IMR-90 (cell line): ENCODE data around the gene MYO9A.

Experiments used
- CHD1 ChIP-seq: IDR thresholded peaks from 2 replicates; pipeline ENCODE4 v1.6.1; 2012; ENCODE audit warnings: low read depth, low read length, improper control_type of control experiment
- NFE2L2 ChIP-seq: fragments of 150-350 bp; IDR thresholded peaks from 2 replicates; pipeline ENCODE4 v1.6.1; 2016; ENCODE audit warnings: low read depth, mild to moderate bottlenecking, low read length
- TF ChIP-seq, protein P1 (sequence below): conservative IDR thresholded peaks from 2 replicates; pipeline ENCODE4 v1.5.1; 2012; ENCODE audit warnings: mild to moderate bottlenecking, low read depth, low read length, improper control_type of control experiment

DNA sequence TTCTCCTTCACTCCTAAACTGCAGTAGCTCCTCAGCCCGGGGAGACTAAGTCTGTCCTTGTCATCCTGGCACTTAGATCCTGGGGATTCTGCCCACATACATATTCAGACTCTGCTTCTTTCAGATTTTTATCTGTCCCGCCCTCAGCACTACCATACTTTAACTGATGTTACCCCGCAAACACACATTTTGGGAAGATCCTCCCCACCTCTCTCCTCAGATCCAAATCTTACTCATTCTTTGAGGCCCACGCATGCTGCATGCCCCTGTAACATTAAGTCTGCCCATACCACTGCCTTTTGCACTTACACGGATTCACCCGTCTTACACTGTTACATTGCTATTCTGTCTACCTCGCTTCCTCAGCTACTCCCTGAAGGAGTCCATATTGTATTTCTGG lies 36.4 kb upstream of the MYO9A start:
- TF ChIP-seq, protein P1, sequence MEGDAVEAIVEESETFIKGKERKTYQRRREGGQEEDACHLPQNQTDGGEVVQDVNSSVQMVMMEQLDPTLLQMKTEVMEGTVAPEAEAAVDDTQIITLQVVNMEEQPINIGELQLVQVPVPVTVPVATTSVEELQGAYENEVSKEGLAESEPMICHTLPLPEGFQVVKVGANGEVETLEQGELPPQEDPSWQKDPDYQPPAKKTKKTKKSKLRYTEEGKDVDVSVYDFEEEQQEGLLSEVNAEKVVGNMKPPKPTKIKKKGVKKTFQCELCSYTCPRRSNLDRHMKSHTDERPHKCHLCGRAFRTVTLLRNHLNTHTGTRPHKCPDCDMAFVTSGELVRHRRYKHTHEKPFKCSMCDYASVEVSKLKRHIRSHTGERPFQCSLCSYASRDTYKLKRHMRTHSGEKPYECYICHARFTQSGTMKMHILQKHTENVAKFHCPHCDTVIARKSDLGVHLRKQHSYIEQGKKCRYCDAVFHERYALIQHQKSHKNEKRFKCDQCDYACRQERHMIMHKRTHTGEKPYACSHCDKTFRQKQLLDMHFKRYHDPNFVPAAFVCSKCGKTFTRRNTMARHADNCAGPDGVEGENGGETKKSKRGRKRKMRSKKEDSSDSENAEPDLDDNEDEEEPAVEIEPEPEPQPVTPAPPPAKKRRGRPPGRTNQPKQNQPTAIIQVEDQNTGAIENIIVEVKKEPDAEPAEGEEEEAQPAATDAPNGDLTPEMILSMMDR, result no peak
- TF ChIP-seq NFE2L2 (no peak), CHD1 (no peak)
